Upper lobe of right lung (tissue), 1 donor: ENCODE results near the gene CFAP100. TPM values are rescaled to one million over a fixed set of nuclear protein-coding genes. Genes with fewer than 3 reads are reported as not detected.

Experiments
- ATAC-seq: fragments of 200-7000 bp; cut with Tn5 transposase; one replicate; pipeline ENCODE4 v1.9.1; 2020; ENCODE audit warnings: mild to moderate bottlenecking, moderate library complexity
- DNase-seq: peaks from one replicate; pipeline ENCODE4 v3.0.0-alpha.2; 2020
- H3K27ac ChIP-seq: fragments of 200-600 bp; one replicate; pipeline ENCODE4 v1.8.0; 2022
- H3K27me3 ChIP-seq: fragments of 200-600 bp; one replicate; pipeline ENCODE4 v1.8.0; 2022; ENCODE audit warnings: mild to moderate bottlenecking
- H3K36me3 ChIP-seq: fragments of 200-600 bp; one replicate; pipeline ENCODE4 v1.8.0; 2022
- H3K4me1 ChIP-seq: fragments of 200-600 bp; one replicate; pipeline ENCODE4 v1.8.0; 2022
- H3K4me3 ChIP-seq: fragments of 200-600 bp; one replicate; pipeline ENCODE4 v1.8.0; 2022; ENCODE audit warnings: mild to moderate bottlenecking
- H3K9me3 ChIP-seq: fragments of 200-600 bp; one replicate; pipeline ENCODE4 v1.8.0; 2022
- intact Hi-C: fragments of 100-400 bp; cut with DNase I; formaldehyde crosslinking; loops from one replicate; pipeline ENCODE4 v1.11.0; 2022
- total RNA-seq: library from RNA; stranded (reverse); fragmentation: NEBNext Ultra II Directional; extraction: Animal tissue kit (Norgen Biotek cat#: 25700); gene quantifications from one replicate; pipeline ENCODE4 v1.2.1, GENCODE V29; 2021
- TF ChIP-seq, protein P1 (sequence below): fragments of 200-600 bp; IDR thresholded peaks from one replicate; pipeline ENCODE4 v1.8.0; 2022; ENCODE audit warnings: antibody characterized with exemption
- donor health status: DM: no; HTN: yes; CAD: no; lungs with severe emphysema.

The CFAP100 gene
- total RNA-seq, 1 donor from 2014 or later = not detected

DNA sequence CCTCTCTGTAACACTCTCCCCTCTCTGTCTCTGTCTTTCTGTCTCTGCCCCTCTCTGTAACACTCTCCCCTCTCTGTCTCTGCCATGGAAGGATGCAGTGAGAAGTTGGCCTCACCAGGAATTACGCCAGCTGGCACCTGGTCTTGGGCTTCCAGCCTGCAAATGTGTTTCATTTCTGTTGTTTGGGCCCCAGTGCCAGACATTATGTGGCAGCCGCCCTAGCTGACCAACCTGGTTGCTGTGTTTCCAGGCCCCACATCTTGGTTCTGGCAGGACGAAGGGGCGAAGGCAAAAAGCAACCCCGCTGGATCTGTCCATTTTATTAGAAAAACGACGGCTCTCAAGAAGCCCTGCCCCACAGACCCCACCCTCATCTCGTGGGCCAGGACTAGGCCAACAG is 86.2 kb downstream of the CFAP100 start:
- Histone ChIP-seq H3K9me3 (no peaks in the 10 kb centered on the region), H3K27ac (no peak overlapping the region), H3K27me3 (no peaks in the 10 kb centered on the region), H3K36me3 (no peaks in the 10 kb centered on the region), H3K4me1 (peaks cover 4% of the 10 kb centered on the region), H3K4me3 (no peak overlapping the region)
- intact Hi-C loops = no loop called here
- ATAC-seq = no peak
- TF ChIP-seq, protein P1, sequence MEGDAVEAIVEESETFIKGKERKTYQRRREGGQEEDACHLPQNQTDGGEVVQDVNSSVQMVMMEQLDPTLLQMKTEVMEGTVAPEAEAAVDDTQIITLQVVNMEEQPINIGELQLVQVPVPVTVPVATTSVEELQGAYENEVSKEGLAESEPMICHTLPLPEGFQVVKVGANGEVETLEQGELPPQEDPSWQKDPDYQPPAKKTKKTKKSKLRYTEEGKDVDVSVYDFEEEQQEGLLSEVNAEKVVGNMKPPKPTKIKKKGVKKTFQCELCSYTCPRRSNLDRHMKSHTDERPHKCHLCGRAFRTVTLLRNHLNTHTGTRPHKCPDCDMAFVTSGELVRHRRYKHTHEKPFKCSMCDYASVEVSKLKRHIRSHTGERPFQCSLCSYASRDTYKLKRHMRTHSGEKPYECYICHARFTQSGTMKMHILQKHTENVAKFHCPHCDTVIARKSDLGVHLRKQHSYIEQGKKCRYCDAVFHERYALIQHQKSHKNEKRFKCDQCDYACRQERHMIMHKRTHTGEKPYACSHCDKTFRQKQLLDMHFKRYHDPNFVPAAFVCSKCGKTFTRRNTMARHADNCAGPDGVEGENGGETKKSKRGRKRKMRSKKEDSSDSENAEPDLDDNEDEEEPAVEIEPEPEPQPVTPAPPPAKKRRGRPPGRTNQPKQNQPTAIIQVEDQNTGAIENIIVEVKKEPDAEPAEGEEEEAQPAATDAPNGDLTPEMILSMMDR = no peak
- DNase-seq = no peak

DNA sequence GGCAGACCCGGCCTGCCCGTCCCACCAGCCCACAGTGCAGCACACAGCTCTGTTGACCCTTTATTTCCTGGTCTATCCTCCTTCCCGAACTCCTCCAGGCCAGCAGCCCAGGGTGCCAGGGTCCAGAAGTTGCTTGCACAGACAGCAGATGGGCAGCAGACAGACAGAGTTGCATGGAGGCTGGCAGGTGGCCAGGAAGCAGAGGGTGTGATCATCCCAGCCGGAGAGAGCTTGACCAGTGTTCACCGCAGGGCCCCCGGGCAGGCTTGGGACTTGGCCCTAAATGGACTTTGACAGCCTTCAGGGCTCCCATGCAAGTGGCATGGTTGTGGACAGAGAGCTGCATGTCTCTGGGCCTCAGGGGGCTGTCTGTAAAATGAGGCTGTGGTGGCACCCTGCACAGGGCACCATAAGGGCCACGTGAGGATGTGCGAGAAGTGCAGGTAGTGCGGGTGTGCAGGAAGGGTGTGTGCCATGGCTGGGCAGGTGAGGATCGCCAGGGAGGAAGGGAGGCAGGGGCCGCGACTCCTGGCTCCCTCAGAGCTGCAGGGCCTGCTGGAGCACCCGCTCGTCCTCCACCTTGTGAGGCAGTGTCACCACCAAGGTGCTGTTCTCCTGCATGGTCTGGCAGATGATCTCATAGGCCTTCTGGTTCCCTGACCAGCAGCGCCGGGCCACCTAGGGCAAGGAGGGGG is 87.2 kb downstream of the CFAP100 start:
- no peak for ATAC-seq

DNA sequence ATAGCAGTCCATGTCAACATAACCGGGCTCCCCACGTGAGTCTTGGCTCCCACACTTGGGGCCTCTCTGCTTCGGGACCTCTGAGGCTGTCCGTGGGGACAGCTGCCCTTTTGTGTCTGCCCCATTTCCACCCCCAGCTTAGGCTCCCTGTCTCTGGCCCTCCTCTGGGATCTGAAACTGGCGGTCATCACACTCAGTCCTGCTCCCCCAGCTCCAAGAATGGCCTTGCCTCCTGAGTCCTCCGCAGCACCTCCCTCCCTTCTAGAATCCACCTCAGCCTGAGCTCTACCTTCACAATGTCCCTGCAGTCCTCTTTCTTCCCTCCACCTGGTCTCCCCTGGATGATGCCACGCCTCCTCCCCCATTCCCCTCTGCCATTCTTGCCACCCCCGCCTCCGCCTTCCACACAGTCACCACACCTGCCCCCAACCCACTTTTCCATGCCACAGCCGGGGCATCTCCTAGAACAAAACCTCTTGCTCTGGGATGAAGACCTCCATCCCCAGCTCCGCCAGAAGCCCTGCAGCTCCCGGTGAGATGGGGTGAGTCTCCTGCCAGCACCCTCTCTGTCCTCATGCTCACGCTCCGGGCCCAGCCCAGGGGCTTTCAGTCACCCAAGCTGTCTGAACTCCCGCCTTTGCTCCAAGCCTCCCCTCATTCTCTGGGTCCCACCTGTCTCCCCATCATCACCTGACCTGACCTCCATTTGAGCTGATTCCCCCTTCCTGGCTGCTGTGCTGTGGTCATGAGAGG is 88.0 kb downstream of the CFAP100 start:
- H3K9me3 ChIP-seq = no peaks in the 10 kb centered on the region
- no peaks in the 10 kb centered on the region for H3K36me3 ChIP-seq
- no peaks in the 10 kb centered on the region for H3K4me1 ChIP-seq
- H3K27ac ChIP-seq = no peak overlapping the region
- TF ChIP-seq, protein P1 = no peak
- no peak overlapping the region for H3K4me3 ChIP-seq
- DNase-seq (no peak), ATAC-seq (no peak)
- intact Hi-C loops = no loop called here
- no peaks in the 10 kb centered on the region for H3K27me3 ChIP-seq

More for the DNA sequence above, 87.2 kb downstream of the CFAP100 start:
- H3K9me3 ChIP-seq = no peaks in the 10 kb centered on the region
- TF ChIP-seq, protein P1 = no peak
- no peaks in the 10 kb centered on the region for H3K36me3 ChIP-seq
- H3K27me3 ChIP-seq = no peaks in the 10 kb centered on the region
- no peak overlapping the region for H3K4me3 ChIP-seq
- intact Hi-C loops = no loop called here
- DNase-seq = no peak
- no peaks in the 10 kb centered on the region for H3K4me1 ChIP-seq
- no peak overlapping the region for H3K27ac ChIP-seq

DNA sequence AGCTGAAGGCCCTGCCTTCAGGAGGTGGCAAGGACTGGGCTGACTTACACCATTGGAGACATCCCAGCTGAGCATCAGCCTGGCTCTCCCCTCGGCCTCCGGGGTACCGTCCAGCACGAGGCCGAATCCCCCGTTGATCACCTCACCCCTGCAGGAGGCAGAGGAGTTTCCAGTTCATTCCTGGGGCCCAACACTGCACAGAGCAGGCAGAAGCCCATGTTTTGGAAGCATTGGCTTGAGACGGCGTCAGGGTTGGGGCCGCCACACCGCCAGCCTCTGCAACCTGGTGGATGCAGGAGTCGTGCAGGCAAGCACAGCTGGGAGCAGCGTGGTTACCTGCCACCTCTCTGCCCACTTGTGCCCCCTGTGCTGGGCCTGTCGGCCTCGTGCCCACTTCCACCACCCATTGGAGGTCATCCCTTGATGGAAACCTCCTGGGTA is 88.6 kb downstream of the CFAP100 start:
- H3K36me3 ChIP-seq = no peaks in the 10 kb centered on the region
- H3K27me3 ChIP-seq = no peaks in the 10 kb centered on the region
- H3K9me3 ChIP-seq = no peaks in the 10 kb centered on the region
- H3K27ac ChIP-seq = no peak overlapping the region
- ATAC-seq = no peak
- DNase-seq = no peak
- TF ChIP-seq, protein P1 = no peak
- no peaks in the 10 kb centered on the region for H3K4me1 ChIP-seq
- no peak overlapping the region for H3K4me3 ChIP-seq
- intact Hi-C loops = no loop called here

DNA sequence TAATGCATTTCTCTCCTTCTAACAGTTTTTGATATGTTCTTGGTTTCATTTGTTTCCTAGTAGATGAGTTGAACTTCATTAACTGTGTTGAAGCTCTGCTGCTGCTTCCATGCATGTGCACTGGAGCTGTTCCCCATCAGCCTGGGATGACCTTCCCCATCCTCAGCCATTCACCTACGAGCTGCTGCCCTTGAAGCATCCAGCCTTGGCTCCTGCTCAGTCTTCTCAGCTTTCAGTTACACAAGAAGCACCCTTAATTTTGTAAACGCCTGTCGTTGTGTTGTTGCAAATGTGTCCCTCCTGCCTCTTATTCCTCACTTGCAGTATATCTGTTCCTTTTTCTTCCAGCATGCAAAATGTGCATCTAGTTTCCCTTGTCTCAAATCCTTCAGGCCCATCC is 89.4 kb downstream of the CFAP100 start:
- no peaks in the 10 kb centered on the region for H3K36me3 ChIP-seq
- no peaks in the 10 kb centered on the region for H3K4me1 ChIP-seq
- TF ChIP-seq, protein P1 = no peak
- H3K27me3 ChIP-seq = no peaks in the 10 kb centered on the region
- DNase-seq (no peak), ATAC-seq (no peak)
- intact Hi-C loops = no loop called here
- H3K4me3 ChIP-seq = no peak overlapping the region
- H3K9me3 ChIP-seq = no peaks in the 10 kb centered on the region
- H3K27ac ChIP-seq = no peak overlapping the region
